CD4-positive, alpha-beta T cell treated with Interleukin-15 for 4 hours (primary cell): ENCODE data around the gene TACR3.
"Not testable (repeated sequence)": the region's sequence is repeated elsewhere in the genome, so short reads cannot be mapped to it uniquely, and the experiment has no call there.

Experiments
- DNase-seq: peaks from one replicate; pipeline ENCODE4 v3.0.0-alpha.2; 2020; ENCODE audit warnings: low spot score

TACR3 gene, protein sequence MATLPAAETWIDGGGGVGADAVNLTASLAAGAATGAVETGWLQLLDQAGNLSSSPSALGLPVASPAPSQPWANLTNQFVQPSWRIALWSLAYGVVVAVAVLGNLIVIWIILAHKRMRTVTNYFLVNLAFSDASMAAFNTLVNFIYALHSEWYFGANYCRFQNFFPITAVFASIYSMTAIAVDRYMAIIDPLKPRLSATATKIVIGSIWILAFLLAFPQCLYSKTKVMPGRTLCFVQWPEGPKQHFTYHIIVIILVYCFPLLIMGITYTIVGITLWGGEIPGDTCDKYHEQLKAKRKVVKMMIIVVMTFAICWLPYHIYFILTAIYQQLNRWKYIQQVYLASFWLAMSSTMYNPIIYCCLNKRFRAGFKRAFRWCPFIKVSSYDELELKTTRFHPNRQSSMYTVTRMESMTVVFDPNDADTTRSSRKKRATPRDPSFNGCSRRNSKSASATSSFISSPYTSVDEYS

DNA sequence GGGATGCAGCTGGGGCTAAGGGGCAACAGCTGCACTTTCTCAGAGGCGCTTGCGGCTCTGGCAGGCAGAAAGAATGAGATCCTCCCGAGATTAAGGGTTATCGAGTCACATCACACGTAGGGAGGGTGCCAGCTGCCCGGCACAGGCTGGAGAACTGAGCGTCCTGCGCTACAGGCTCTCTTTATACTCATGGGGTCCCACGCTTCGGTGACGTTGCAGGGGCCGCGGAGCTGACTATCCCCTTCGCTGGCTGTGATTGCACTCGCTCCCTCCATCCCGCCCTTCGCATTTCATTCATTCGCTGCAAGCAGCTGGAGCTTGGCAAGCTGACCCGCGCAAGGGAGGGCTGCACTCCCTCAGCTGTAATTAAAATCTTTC, at the start of gene TACR3:
Gene TACR3 (minus strand): TSS at position 156 of the 378 bp plus-strand sequence. CDS start 310 bp downstream, outside the sequence.
- DNase-seq, result no peak

DNA sequence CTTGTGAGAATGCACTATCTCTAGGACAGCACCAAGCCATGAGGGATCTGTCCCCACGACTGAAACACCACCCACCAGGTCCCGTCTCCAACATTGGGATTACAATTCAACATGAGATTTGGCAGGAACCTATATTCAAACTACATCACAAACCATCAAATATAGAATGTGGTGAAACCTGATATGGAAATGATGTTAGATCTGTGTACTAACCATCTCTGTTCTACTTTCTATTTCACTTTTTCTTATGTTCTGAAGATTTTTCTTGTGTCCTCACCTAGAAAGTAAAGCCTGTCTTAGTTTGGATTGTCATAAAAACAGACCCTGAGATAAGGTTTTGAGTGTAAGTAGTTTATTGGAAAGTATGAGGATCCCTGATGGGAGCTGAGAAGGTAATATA, 37.8 kb upstream of the TACR3 start:
- DNase-seq, result no peak

DNA sequence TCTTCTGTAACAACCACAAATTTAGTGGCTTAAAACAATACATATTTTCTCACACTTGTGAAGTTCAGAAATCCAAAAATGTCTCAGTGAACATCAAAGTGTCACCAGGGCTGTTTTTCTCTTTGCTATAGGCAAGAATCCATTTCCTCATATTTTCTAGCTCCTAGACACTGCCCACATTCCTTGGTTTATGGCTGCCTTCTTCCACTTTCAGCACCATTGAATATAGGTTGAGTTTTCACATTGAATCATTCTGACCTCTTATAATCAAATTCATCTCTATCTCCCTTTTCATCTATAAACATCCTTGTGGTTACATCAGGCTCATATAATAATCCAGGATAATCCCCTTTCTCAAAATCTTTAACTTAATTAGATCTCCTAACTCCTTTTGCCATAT, 37.0 kb upstream of the TACR3 start:
- DNase-seq, result no peak

DNA sequence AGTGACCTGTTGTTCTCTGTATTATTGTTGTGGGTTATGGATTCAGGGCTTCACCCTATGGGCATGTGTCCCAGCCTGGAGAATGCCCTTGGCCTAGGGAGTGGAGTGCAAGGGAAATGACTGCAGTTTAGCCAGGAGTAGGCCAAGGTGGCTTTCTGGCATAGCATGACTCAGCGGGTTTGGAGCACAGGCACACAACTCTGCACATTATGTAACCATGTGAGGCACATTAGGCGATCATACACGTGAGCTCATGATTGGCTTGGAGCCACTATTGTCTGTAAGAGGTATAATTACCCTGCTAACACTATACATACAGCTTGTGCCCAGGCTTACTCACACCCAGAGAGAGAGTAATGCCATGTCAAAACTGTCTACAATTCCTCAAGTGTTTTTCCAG, 35.1 kb upstream of the TACR3 start:
- no peak for DNase-seq

GRCh38 chr4:103753868-103754653, 34.3 kb upstream of the TACR3 start:
- DNase-seq, result no peak

GRCh38 chr4:103723150-103723549, 3.4 kb upstream of the TACR3 start:
- DNase-seq, result not testable (repeated sequence)

DNA sequence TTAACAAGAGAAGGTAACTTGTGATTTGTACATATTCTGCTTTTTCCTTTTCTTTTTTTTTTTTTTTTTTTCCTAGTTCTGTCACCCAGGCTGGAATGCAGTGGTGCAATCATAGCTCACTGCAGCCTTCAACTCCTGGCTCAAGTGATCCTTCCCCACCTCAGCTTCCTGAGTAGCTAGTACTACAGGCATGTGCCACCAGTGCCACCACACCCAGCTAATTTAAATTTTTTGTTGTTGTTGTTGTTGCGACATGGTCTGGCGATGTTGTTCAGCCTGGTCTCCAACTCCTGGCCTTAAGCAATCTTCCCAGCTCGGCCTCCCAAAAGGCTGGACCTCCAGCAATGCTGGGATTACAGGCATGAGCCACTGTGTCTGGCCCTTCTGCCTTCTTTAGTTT, 1.5 kb upstream of the TACR3 start:
- no peak for DNase-seq

GRCh38 chr4:103720661-103721060, 876 bp upstream of the TACR3 start:
- DNase-seq, result no peak

GRCh38 chr4:103719105-103719829, 518 bp downstream of the TACR3 start:
- DNase-seq, result no peak

DNA sequence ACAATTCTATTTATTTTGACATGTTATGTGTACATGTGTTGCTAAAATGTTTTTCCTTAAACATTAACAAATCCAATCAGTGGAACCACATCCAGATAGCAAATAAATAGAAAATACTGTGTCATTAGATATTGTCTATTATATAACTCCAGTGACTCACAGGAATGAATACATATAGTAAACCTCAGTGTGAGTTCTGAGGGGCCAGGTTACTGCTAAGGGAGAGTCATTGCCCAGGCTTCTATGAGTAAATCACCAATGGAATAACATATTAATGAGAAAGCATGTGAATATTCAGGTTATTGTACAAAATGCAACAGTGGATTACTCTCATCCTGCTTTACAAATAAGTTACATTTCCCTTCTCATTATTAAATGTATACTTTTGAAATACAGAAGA, 27.2 kb downstream of the TACR3 start:
- DNase-seq, result no peak

DNA sequence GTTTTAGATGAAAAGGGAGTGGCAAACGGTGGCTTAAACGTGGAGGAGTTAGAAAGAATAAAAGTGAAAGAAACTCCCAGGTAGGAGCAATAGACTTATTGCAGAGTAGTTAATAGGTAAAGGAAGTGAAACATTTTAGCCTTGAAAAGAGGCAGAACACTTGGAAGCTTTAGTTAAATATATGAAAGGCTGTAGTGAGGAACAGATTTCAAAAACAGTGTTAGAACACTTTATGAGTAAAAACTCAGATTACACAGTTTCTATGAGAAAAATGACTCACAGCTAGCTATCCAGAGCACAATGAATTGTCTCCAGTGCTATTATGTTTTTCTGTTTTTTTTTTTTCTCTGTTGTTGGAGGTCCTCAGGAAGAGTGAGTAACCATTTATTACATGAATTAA, 45.8 kb downstream of the TACR3 start:
- no peak for DNase-seq

- not testable (repeated sequence) for DNase-seq
Measured at GRCh38 chr4:103666764-103667163, 53.0 kb downstream of the TACR3 start.

GRCh38 chr4:103664436-103665075, 55.2 kb downstream of the TACR3 start:
- no peak for DNase-seq

DNA sequence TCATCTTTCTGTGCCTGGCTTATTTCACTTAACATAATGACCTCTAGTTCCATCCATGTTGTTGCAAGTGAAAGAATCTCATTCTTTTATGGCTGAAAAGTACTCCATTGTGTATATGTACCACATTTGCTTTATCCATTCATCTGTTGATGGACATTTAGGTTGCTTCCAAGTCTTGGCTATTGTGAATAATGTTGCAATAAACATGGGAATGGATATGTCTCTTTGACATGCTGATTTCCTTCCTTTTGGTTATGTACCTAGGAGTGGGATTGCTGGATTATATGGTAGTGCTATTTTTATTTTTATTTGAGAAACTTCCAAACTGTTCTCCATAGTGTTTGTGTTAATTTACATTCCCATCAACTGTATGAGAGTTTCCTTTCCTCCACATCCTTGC, 71.2 kb downstream of the TACR3 start:
- no peak for DNase-seq

DNA sequence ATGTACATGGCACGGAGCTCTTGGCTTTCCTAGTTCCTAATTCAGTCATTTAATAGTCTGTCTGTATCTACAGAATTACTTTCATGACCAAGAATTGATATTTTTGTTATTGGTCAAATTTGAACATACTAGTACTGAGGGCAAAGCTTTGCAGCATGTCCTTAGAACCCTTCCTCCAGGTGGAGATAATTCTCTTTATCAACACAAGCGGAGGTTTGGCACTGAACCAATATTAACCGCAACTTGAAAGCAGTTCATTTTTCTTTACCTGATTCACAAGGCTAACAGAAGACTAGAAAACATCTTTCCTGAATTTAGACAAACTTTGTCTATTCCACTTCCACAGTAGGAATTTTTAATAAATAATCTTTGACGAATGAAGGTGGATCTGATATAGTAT, 73.8 kb downstream of the TACR3 start:
- no peak for DNase-seq

GRCh38 chr4:103634236-103634635, 85.5 kb downstream of the TACR3 start:
- no peak for DNase-seq

- no peak for DNase-seq
Measured at GRCh38 chr4:103626296-103626695, 93.5 kb downstream of the TACR3 start.

- no peak for DNase-seq
Measured at GRCh38 chr4:103591841-103592240, 127.9 kb downstream of the TACR3 start.

- DNase-seq, result no peak
Measured at GRCh38 chr4:103567591-103567990, 152.2 kb downstream of the TACR3 start.

DNA sequence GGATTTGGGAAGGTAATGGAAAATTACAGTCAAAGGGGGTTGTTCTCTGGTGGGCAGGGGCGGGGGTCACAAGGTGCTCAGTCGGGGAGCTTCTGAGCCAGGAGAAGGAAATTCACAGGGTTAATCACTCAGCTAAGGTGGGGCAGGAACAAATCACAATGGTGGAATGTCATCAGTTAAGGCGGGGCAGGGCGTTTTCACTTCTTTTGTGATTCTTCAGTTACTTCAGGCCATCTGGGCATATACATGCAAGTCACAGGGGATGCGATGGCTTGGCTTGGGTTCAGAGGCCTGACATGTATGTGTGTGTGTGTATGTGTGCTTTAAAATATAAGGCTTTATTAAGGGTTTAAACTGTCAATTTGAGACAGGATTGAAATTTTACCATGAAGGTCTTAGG, 160.6 kb downstream of the TACR3 start:
- DNase-seq, result not testable (repeated sequence)
